ENCODE results near the gene FAH. TPM values are rescaled to one million over a fixed set of nuclear protein-coding genes. Genes with fewer than 3 reads are reported as not detected.

The FAH gene
- total and polyA plus RNA-seq, 8 donors = 7.6 to 40.6 (median 18.9) TPM

- Histone ChIP-seq H3K27me3 (no peaks in the 10 kb centered on the region), H3K4me1 (no peaks in the 10 kb centered on the region), H3K9me3 (peaks cover 0 to 6% (median 0%) of the 10 kb centered on the region in 4 donors), H3K4me3 (no peak overlapping the region), H3K27ac (no peak overlapping the region), H3K36me3 (no peaks in the 10 kb centered on the region)
- TF ChIP-seq CTCF (IDR thresholded peaks at IDR 0.05) (no peak), POLR2AphosphoS5 (IDR thresholded peaks at IDR 0.05) (no peak), POLR2A (IDR thresholded peaks at IDR 0.05) (no peak), EP300 (IDR thresholded peaks at IDR 0.05) (no peak)
- WGBS, 5 donors = 38 to 77% (median 55%) methylated on average over 1 of the region's 1 CpG
- intact Hi-C loops (cut with DNase I; ENCODE audit: low total_unique reads) = no loop called here
- no peak for DNase-seq
Observed at GRCh38 chr15:80211976-80212375, 59.2 kb downstream of the FAH start.

- 69 to 85% (median 82%) methylated on average over 2 of the region's 2 CpGs for WGBS, 5 donors
Observed at GRCh38 chr15:80214910-80215309, 62.1 kb downstream of the FAH start.

GRCh38 chr15:80216141-80216540 is 63.3 kb downstream of the FAH start:
- peaks cover 0 to 6% (median 0%) of the 10 kb centered on the region in 4 donors for H3K9me3 ChIP-seq
- no peak overlapping the region for H3K4me3 ChIP-seq
- 88 to 97% (median 92%) methylated on average over 5 of the region's 5 CpGs for WGBS, 5 donors
- no peaks in the 10 kb centered on the region for H3K27me3 ChIP-seq
- no peak overlapping the region for H3K27ac ChIP-seq
- DNase-seq = no peak
- H3K36me3 ChIP-seq = no peaks in the 10 kb centered on the region
- H3K4me1 ChIP-seq = no peaks in the 10 kb centered on the region
- intact Hi-C loops (cut with DNase I; ENCODE audit: low total_unique reads) = no loop called here
- TF ChIP-seq POLR2A (IDR thresholded peaks at IDR 0.05) (no peak), CTCF (IDR thresholded peaks at IDR 0.05) (no peak), POLR2AphosphoS5 (IDR thresholded peaks at IDR 0.05) (no peak), EP300 (IDR thresholded peaks at IDR 0.05) (no peak)

More at GRCh38 chr15:80214910-80215309, 62.1 kb downstream of the FAH start:
- no peaks in the 10 kb centered on the region for H3K27me3 ChIP-seq
- peaks cover 0 to 6% (median 0%) of the 10 kb centered on the region in 4 donors for H3K9me3 ChIP-seq
- TF ChIP-seq EP300 (IDR thresholded peaks at IDR 0.05) = no peak
- TF ChIP-seq POLR2A (IDR thresholded peaks at IDR 0.05) = no peak
- no peak overlapping the region for H3K27ac ChIP-seq
- intact Hi-C loops (cut with DNase I; ENCODE audit: low total_unique reads) = no loop called here
- H3K4me3 ChIP-seq = no peak overlapping the region
- no peaks in the 10 kb centered on the region for H3K4me1 ChIP-seq
- DNase-seq = no peak
- no peaks in the 10 kb centered on the region for H3K36me3 ChIP-seq

- no peaks in the 10 kb centered on the region for H3K4me1 ChIP-seq
- no peaks in the 10 kb centered on the region for H3K27me3 ChIP-seq
- H3K36me3 ChIP-seq = no peaks in the 10 kb centered on the region
- no peak for TF ChIP-seq EP300 (IDR thresholded peaks at IDR 0.05)
- no peak for TF ChIP-seq POLR2A (IDR thresholded peaks at IDR 0.05)
- no peak for TF ChIP-seq CTCF (IDR thresholded peaks at IDR 0.05)
- TF ChIP-seq POLR2AphosphoS5 (IDR thresholded peaks at IDR 0.05) = no peak
- no peak for DNase-seq
- peaks cover 0 to 6% (median 0%) of the 10 kb centered on the region in 4 donors for H3K9me3 ChIP-seq
- WGBS, 5 donors = 82 to 100% (median 93%) methylated on average over 1 of the region's 1 CpG
- H3K27ac ChIP-seq = no peak overlapping the region
- intact Hi-C loops (cut with DNase I; ENCODE audit: low total_unique reads) = no loop called here
- no peak overlapping the region for H3K4me3 ChIP-seq
Observed at GRCh38 chr15:80216911-80217310, 64.1 kb downstream of the FAH start.

- Histone ChIP-seq H3K27me3 (no peaks in the 10 kb centered on the region), H3K4me3 (no peak overlapping the region), H3K27ac (no peak overlapping the region), H3K4me1 (no peaks in the 10 kb centered on the region), H3K36me3 (no peaks in the 10 kb centered on the region), H3K9me3 (peaks cover 0 to 6% (median 0%) of the 10 kb centered on the region in 4 donors)
- TF ChIP-seq CTCF (IDR thresholded peaks at IDR 0.05) (no peak), POLR2A (IDR thresholded peaks at IDR 0.05) (no peak), POLR2AphosphoS5 (IDR thresholded peaks at IDR 0.05) (no peak), EP300 (IDR thresholded peaks at IDR 0.05) (no peak)
- WGBS, 5 donors = 87 to 97% (median 92%) methylated on average over 4 of the region's 4 CpGs
- intact Hi-C loops (cut with DNase I; ENCODE audit: low total_unique reads) = no loop called here
- DNase-seq = no peak
Observed at GRCh38 chr15:80217327-80217900, 64.6 kb downstream of the FAH start.
